ENCODE results near the gene IL1RL2.

DNA sequence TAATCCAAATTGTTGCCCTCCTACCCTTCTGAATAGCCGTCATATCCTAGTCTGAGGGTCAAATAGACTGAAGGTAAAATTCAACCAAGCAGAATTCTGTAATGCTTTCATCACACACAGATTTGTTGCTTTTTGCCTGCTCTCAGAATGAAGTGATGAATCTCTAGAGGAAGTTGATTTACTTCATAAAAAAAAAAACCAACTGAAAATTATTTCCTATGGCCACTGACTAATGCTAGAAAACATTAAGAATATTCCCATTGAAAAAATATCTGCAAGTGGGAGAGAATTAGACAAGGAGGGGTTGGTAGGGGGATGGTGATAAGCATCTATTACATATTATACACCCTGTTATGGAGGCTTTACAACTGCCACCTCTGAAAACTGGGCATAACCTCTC, 2.3 kb upstream of the IL1RL2 start:
- TF ChIP-seq, protein P1, sequence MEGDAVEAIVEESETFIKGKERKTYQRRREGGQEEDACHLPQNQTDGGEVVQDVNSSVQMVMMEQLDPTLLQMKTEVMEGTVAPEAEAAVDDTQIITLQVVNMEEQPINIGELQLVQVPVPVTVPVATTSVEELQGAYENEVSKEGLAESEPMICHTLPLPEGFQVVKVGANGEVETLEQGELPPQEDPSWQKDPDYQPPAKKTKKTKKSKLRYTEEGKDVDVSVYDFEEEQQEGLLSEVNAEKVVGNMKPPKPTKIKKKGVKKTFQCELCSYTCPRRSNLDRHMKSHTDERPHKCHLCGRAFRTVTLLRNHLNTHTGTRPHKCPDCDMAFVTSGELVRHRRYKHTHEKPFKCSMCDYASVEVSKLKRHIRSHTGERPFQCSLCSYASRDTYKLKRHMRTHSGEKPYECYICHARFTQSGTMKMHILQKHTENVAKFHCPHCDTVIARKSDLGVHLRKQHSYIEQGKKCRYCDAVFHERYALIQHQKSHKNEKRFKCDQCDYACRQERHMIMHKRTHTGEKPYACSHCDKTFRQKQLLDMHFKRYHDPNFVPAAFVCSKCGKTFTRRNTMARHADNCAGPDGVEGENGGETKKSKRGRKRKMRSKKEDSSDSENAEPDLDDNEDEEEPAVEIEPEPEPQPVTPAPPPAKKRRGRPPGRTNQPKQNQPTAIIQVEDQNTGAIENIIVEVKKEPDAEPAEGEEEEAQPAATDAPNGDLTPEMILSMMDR (IDR thresholded peaks at IDR 0.05 in 4 of 5, conservative IDR thresholded peaks at IDR 0.05 in 1 of 5), result no peak
- no peak for TF ChIP-seq POLR2A (IDR thresholded peaks at IDR 0.05)

Measured in gastrocnemius medialis (tissue), 4 donors.